HG03558 (cell line): Measurements from ENCODE around the gene C10orf67.
A peak's percentile ranks its signal among the peaks of the same experiment; 100 is the strongest.
"Not testable (repeated sequence)": the region's sequence is repeated elsewhere in the genome, so short reads cannot be mapped to it uniquely, and the experiment has no call there.

Experiments
- ATAC-seq: cut with Tn5 transposase; IDR thresholded peaks from one replicate; pipeline ENCODE4 v1.9.1; 2021; ENCODE audit warnings: moderate number of reproducible peaks; ENCODE audit not compliant: unreplicated experiment; ENCODE audit errors: extremely low read depth

Gene C10orf67

DNA sequence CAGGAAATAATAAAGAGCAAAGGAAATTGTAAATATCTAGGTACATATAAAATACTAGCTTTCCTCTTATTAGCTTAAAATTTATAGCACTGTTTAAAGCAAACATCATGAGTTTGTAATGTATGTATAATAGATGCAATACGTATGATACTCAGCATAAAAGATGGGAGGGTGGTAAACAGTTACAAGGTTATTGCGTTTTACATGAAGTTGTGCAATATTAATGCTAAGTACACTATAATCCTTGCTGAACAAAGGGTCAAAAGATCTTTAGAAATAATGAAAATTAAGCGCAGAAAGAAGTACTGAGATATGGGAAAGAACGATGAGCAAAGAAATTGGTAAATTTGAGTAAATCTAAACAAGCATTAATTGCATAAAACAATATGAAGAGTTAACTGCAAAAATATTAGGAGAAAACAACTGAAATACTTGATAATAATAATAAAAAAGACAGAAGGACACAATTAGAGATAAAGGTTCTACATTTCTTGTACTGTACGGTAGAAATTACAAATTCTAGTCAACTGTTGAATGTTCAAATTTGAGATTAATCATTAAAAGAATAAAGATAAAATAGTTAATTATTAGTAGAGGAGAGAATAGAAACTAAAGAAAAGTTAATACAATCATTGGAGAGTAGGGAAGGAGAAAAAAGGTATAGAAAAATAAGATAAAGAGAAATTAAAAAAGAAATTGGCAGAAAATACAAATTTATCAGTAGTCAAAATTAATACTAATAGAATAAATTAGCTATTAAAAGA, 17.9 kb downstream of the C10orf67 start:
- no peak for ATAC-seq

DNA sequence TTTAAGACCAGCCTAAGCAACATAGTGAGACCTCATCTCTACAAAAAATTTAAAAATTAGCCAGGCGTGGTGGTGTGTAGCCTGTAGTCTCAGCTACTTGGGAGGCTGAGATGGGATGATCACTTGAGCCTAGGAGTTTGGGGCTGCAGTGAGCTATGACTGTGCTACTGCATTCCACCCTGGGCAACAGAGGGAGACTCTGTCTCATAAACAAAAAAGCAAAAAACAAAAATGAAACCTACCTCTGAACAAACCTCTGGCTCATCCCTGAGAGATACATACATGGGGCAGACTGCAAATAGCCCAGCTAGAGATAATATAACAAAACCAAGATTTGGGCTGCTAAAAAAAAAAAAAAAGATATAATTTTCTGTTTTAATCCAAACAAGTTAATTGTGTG, 19.5 kb downstream of the C10orf67 start:
- peak; percentile 96 for ATAC-seq

DNA sequence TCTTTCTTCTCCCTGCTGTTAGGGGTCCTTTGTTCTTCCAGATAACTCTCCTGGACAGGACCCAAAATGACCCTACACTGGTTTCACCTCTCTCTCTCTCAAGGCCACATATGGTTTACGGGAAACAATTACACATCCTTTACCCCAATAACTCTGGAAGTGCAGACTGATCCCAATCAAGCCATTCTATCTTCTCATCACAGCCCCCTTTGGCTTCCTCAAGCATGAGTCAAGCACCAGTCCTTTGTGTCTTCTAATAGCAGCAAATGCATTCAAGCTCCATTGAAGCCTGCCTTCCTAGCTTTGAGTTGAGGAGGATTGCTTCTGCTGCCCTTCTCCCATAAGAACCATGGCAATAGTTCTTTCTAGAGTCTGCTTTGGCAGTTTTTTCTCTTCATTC, 20.2 kb downstream of the C10orf67 start:
- no peak for ATAC-seq

DNA sequence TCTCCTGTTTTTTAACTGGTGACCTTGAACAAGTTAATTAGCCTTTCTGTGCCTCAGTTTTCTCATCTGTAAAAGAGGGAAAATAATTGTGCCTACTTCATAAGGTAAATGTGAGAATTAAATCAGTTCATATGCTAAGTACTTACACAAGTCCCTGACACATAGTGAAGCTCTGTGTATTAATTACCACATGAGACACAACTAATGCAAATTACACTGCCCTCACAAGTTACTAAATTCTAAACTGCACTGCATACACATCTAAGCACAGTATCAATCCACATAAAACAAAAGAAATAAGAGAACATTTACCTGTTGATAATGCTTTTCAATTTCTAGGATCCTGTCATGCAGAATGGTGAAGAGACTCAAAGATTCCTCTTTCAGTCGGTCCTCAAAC, 22.5 kb downstream of the C10orf67 start:
- no peak for ATAC-seq

DNA sequence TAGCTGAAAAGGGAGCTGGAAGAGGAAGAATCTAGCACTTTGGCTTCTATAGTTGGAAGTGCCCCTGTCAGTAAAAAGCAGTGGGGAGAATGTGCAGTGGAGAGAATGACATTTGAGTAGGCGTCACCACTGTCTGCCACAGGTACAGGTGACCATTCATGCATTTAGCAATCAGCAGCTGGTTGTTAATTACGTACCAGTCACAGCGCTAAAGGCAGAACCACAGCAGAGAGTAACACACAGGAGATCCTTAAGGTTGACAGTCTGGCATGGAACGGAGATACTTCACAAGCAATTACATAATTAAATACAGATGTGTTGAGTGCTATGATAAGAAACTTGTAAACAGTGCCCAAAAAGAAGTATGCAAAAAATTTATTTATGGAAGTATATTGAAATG, 24.8 kb downstream of the C10orf67 start:
- ATAC-seq = no peak

DNA sequence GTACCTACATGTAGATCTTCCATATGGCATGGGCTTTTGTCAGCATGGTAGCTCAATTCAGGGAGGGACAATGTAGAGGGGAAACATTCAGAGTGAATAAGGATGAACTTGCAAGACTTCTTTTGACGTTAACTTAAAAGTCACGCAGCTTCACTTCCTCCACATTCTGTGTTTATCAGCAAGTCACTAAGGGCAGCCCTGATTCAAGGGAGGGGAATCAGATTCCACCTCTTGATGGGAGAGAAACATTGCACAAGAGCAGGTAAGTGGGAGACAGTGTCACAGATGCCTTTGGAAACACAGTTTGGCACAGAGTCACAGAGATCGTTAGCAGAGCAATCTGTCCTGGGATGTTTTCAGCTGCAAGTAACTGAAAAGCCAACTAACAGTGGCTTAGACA, 26.2 kb downstream of the C10orf67 start:
- ATAC-seq = no peak

DNA sequence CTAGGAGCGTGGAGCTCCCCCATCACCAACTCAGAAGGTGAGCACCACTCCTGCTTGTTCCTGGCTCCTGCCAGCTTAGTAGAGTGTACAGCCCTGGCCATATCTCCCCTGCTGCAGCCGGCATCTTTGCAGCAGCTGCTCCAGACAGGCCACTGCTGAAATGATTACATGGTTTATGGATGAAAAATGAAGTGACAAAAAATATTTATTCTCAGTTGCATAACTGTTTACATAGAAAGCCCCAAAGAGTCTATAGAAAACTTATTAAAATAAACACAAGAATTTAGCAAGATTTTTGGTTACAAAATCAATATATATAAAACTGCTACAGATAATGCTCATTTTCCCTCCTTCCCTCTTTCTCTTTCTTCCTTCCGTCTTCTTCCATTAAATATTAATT, 27.2 kb downstream of the C10orf67 start:
- no peak for ATAC-seq

DNA sequence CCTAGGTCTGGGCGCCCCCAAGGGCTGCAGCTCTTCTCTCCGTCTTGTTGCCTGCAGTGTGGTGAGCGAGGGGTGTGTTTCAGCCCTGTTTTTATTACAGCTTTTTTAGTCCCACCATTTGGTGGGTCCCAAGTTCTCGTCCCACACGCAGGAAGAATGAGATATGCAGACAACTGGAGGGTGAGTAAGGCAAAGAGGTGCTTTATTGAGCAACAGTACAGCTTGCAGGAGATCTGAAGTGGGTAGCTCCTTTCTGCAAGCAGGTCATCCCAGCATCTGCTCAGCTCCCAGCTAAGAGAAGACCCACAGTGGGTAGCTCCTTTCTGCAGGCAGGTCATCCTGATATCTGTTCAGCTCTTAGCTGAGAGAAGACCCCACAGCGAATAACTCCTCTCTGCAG, 28.2 kb downstream of the C10orf67 start:
- no peak for ATAC-seq

DNA sequence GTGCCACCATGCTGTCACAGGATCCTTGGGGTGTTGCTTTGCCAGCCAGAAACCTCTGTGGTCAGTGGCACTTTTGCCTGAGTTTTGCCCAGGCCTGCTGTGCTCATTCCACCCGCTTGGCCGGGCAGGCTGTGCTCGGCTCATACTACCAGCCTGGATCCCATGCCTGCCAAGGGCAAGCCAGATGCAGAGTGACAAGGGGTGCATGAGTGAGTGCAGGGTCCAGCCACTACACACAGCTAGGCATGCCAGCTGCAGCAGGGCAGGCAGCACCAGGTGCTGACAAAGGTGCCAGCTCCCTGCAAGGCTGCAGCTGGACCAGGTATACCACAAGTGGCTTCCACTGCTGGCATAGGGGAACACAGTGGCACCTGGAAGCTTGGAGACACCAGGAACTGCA, 28.6 kb downstream of the C10orf67 start:
- no peak for ATAC-seq

DNA sequence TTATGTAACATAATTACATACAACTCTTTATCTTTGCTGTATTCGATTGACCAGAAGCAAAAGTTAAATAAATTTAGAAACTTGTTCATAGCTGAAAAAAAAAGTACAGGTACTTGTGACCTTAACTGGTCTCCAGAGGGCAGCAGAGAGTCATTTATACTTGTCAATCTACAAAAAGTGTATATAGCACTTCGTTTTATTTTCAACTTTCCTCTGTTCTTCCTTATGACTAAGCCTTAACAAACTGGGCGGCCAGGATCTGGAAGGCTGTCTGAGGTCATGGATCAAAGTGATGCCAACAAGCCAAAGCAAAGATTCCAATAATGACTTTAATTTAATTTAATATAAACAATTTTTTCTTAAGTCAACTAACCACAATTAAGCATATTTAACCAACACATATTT, 29.8 kb downstream of the C10orf67 start:
- no peak for ATAC-seq

DNA sequence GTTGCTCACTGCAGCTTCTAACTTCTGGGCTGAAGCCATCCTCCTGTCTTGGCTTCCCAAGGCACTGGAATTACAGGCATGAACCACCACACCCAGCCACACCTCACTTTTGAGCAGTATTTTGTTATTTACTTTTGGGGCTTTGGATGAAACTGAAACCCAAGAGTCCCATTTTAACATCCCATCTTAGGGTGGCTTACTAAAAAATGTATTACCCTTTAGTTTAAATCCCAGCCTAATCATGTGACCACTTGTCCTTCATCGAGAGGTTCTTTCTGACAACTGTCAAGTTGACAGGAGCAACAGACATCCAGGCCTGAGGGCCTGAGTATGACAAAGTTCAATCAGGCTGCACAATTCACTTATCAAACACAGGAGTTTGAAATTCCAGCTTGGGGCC, 33.6 kb downstream of the C10orf67 start:
- no peak for ATAC-seq

DNA sequence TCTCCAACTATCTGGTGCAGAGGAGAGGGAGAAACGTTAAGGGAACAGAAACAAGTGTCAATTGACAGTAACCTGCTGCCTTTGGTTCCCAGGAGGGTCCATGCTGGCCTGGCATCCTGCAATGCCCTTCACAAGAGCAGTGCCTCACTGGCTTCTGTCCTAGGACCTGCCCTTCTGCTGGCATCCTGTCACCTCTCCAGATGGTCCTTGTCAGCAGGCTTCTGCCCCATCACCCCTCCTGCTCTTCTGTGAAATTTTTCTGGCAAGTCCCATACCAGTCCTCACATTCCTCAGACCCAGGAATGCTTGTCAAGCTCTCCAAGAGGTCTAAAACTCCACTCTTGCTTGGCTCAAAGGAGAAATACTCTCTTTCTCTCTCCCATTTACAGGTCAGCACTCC, 34.2 kb downstream of the C10orf67 start:
- no peak for ATAC-seq

DNA sequence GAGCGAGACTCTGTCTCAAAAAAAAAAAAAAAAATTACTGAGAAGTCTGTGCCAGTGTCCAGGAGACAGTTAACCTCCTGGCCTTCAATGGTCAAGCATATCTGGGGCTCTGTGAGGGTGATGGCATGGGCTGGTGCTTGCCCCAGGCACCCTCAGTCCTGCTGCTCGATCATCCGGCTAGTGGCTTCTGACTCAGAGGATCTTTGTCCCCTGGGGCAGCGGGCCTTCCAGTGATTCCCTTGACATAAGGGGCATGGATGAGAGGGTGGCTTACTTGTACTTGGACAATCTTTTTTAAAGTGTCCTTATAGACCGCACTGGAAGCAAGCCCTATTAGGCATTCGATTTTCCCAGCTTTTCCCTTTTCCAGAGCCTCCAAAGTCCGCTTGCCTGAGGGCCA, 44.6 kb downstream of the C10orf67 start:
- ATAC-seq = not testable (repeated sequence)

DNA sequence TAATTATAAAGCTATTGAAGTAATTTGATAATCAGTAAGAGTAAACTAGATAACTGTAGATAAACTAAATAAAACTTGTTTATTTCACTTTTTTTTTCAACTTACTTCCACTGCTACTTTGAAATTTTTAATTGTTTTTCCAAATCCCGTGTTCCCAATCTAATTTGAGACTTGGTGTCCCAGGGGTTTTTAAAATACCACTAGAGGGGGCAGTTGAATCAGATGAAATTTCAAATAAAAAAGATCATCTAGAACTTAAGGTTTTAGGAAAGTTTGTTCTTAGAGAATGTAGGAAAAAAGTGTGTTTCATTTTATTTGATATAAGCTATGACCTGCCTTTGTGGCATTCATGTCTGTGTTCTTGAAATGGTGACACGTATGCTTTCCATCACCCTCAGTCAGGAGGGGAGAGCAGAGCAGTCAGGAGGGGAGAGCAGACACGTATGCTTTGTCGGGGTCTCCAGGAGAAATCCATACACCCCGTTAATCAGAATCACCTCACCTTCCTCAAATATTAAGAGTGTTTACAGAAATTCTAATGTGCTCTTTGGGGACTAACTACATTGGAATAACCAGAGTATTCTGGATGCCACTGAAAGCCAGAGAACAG, 49.9 kb downstream of the C10orf67 start:
- ATAC-seq = no peak

DNA sequence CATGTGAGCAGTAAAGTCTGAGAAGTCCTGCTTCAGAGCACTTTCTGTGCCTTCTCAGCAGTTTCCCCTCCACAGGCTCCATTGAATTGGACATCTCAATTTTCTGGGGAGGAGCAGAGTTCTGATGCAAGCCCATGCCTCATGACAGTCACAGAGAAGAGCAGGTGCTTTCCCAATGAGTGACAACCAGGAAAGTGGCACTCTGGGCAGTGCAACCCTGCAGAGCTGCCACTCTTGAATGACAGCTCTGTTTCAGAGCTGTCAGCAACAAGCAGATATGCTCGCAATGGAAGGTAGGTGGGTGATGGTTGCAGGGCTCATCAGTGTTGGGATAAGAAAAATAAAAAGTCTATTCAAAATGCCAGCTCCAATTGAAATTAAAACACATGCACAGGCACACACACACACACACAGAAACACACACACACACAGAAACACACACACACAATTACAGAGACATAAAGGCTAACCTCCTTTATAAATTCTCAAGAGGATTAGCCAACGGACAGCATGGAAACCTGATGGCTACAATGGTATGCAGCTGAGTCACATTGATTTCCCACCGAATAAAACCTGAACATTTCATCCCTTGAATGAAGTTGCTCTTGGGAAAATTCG, 50.5 kb downstream of the C10orf67 start:
- no peak for ATAC-seq

DNA sequence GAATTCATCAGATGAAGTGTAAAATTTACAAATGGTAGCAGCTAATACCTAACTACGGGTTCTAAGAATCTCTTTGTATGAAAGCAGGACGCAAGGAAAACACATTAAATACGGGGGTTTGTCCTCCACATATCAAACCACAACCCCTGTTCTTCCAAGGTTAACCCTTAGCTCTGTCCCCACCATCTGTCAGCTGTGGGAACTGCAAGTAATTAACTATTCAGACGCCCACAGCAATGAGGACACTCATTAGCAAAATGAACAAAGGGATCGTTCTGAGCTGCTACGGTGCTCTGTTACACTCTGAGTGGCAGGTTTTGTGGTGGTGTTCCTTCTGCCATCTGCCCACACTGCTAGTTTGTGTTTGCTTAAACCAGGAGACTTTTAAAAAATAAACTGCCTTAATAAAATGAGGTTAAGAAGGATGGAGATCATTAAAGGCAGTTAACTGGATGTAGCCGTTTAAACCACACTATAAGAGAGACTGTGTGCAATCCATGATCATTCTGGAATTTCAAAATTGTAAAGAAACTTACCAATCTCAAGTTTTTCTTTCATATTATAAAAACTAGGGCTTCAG, 51.4 kb downstream of the C10orf67 start:
- peak; percentile 78 for ATAC-seq

DNA sequence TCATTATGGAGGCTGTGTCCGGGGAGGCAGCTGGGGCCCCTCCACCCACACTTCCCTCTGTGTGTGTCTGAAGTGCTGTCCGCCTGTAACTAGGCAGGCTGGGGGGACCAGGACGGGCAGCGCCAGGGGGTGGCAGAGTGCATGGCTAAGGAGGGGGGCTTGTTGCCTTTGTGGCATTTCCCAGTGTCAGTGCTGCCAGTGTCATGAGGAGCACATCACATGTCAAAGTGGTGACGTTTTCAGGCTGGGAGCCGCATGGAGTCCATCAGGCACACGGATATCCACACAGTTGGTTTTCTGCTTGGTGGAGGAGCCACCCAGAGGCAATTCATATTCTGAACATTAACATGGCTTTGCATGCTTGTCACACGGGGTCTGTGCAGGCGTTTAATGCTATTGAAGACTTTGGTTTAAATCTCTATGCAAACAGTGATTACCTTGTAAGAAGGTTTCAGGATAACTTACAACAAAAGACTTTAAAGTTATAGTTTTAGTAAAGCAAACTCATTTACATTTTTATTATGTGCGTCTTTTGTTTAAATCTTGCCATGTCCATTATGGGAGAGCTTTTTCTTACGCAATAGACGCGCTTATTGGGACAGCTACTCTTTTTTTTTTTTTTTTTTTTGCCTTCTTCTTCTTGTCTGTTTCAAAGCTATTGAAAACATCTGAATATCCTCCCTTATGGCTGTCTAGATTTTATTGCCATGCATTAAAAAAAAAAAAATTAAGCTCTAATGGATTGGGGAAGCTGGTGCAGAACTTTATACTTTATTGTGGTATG, 52.9 kb downstream of the C10orf67 start:
- ATAC-seq = no peak

DNA sequence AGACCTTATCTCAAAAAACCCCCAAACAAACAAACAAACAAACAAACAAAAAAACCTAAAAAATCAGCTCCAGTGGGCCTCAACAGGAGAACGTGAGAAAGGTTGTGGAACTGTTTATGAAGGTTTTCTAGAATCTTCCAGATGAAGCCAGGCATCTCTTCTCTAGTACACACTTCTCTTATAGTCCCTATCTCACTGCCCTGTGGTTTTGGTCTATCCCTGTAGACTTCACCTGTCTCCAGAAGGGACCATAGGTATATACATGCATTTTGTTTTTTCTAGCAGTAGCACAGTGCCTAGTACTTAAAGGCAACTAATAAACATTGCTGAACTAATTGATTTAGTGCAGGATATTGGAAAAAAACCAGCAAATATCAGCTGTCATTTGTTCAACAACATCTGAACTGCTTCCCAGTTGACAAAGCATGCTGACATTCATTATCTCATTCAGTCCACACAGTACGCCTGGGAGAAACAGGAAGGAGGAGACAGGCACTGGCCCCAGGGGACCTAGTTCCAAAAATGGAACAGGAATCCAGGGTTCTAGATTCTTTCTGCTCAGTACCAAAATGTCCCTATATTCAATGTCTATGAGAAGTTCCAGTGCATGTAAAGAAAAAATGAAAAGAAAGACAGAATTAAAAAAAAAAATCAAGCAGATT, 59.8 kb downstream of the C10orf67 start:
- no peak for ATAC-seq

DNA sequence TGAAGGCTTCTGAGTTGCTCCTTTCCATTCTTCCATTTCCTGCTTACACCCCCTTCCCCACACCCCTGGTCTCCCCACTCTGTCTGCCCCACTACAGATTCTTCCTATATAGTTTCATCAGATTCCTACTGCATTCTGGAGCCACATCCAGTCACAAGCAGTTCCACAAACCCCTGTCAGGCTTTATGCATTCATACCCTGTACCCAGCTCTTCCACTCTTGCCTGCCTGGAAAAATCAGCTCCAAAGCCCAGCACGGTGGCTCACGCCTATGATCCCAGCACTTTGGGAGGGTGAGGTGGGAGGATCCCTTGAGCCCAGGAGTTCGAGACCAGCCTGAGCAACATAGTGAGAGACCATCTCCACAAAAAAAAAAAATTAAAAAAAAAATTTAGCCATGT, 60.4 kb downstream of the C10orf67 start:
- no peak for ATAC-seq

DNA sequence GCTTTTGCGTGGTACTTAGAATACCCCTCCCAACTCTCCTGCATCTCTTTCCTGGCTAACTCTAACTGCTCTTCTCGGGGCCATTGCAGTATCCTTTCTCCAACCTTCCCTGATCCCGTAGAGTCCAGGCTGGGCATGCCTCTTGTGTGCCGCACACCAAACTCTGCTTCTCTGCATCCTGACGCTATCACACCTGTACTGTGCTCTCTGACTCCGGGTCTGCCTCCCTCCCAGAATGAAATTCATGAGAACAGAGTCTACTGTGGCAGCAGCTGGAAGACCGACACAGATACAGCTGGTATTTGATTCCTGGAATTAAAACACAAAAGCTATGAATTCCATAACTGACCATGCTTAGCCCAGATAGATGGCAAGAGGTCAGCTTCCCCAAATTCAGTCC, 60.9 kb downstream of the C10orf67 start:
- no peak for ATAC-seq
